CD4-positive, alpha-beta T cell treated with Interleukin-21 for 1 hour (primary cell): Measurements from ENCODE around the gene SRPK3.
"Not testable (repeated sequence)": the region's sequence is repeated elsewhere in the genome, so short reads cannot be mapped to it uniquely, and the experiment has no call there.

Source experiments
- DNase-seq: peaks from one replicate; pipeline ENCODE4 v3.0.0-alpha.2; 2020

SRPK3 gene

DNA sequence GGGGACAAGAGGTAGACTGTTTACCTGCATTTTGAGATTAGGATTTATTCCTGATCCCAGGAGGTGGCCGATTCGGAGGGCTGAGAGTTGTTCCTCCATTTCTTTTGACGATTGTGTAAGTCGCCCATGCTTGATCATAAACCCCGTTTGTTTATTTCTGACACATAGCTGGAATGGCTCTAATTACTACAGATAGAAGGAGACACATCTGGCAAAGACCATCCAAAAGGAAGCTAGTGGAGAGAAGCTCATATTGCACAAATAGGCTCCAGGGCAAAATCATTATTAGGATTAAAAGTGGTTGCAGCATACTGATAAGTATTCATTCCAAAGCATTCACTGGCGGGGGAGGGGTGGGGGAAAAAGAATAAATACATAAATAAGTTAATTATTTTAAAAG, 33.9 kb upstream of the SRPK3 start:
- not testable (repeated sequence) for DNase-seq

DNA sequence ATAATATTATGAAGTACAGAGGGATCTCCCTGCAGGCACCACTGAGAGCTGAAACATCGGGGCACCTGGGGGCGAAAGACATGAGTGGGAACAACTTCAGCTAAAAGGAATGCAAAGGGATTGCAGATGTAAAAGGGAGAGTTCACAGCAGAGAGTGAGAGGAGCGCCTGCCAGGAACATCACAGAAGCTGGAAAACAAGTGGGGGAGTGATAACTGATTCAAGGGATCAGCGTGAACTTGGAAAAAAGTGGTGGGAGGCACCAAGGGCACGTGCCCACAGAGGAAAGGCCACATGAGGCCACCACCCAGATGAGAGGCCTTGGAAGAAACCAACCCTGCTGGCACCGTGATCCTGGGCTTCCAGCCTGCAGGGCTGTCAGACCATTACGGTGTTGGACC, 31.8 kb upstream of the SRPK3 start:
- DNase-seq, result not testable (repeated sequence)

DNA sequence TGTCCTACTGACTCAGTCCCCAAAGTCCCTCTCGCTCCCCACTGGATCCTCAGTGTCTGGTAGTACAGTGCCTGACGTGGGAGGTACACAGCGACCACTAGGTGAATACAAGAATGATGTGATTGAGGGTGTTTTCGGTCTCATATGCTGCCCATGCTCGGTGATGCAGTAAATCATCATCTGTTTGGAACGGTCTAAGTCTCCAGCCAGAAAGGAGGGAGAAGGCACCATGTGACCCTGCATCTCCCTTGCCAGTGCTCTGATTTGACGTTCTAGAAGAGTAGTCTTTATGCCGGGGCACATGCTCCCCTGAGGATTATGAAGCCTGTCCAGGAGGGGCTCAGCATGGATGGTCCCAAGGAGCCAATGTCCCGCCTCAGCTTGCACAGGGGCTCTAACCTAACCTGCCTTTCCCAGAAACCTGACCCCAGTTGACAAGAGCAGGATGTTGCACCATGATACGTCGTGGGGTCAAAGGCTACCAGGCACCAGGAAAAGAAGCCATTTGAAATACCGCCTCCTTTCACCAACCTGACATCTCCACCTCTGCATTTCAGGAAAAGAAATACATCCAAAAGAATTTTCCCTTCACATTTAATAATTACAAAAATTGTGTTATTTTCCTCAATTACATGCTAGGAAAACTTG, 30.6 kb upstream of the SRPK3 start:
- no peak for DNase-seq

DNA sequence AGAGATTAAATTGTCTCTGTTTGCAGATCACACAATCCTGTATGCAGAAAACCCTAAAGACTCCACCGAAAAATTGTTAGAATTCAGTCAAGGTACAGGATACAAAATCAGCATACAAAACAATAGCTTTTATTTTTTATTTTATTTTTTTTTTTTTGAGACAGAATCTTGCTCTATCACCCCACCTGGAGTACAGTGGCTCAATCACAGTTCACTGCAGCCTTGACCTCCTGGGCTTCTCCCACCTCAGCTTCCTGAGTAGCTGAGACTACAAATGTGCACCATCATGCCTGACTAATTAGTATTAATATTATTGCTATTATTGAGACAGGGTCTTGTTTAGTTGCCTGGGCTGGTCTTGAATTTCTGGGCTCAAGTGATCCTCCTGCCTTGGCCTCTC, 25.7 kb upstream of the SRPK3 start:
- no peak for DNase-seq

DNA sequence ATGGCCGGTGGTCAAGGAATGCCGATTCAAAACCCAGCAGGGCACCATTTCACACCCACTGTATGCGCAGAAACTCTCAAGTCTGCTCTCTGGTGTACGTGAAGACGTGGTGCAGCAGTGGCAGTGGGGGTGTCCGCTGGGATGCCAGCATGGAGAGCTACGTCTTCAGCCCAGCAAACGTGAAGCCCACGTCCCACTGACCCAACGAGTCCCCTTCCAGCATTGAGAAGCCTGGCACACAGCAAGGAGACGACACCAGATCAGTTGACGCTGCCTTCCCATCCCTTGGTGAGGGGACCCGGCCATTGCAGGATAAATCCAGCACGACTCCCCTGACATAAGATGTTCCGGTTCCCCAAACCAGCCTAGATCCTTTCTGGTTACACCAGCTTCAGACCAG, 19.0 kb upstream of the SRPK3 start:
- no peak for DNase-seq

DNA sequence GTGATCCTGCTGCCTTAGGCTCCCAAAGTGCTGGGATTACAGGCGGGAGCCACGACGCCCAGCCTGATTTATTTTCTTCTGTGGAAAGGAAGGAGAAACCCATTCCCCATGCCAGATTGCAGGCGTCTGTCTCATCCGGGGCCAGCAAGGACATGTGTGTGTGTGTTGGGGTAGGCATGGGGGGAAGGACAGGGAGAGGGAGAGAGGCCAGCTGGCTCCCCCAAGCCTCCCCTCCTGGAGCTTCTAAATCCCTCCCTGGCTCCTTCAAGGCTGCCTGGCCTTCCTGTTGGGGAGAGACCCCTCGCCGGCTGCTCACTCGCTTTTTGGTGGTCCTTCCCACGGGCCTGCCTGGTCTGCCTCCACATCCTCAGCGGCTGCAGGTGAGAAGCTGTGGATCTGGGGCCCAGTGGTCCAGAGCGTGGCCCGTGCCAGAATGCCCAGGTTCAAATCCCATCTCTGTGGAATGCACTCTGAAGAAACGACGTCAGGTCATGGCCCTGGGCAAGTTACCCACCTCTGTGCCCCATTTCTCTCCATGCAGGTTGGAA, 18.1 kb upstream of the SRPK3 start:
- no peak for DNase-seq

DNA sequence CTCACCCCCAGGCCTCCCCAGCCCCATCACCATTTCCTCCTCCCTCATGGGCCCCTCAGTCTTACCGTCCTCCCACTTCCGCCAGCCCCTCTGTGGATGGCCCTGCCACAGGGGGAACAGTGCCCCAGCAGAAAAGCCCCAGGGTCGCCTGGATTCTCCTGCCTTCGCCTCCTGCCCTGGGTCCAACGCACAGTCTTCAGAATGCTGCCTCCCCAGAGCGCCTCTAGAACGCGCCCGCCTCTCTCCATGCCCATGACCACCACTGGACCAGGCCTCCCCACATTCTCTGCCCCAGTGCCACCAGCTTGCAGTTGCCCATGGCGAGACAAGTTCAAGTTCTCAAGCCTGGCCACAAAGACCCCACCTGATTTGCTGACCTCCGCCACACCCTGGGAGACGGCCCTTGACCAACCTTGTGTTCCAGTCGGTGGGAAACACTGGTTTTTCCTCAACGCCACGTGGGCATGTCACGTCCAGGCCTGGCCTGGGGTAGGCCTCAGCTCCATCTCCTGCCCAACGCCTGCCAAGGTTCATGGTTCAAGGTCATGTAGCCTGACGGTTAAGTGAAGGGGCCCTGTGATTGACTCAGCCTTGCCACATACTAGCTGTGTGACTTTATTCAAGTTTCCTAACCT, 17.4 kb upstream of the SRPK3 start:
- no peak for DNase-seq

DNA sequence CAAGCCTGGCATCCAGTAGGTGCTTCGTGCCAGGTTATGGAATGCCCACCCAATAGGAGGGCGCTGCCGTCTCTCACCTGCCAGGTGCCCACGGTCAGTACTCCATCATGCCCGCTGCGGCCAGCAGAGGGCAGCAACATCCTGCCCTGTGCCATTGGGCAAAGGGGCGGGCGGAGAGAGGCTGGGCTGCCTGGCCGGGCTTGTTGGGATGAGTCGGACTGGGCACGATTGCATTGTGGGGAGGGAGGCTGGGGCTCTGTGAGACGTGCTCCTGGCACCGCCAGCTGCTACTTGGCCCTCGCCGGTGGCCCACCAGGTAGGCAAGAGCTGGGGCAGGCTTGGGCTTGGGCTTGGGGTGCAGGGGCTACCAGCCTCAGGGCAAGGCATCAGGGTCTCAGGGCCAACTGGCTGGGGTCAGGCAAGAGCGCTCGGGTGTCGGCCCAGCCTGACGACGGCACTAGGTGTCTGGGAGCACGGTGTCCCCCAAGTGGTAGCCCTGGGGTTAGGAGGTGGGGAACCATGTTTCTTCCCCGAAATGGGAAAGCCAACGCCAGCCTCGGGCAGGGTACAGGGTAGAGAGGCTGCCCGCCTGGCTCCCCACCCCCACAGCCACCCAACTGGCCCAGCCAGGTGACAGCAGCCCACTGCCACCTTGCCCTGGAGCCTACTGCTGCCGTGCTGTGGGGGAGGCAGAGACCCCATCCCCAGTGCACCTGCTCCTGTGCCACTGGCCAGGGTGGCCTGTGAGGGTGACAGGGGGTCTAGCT, 16.7 kb upstream of the SRPK3 start, which contains the start of gene PLXNB3:
TSS of gene PLXNB3 (plus strand) at position 261 of the 767 bp plus-strand sequence. CDS start 1,287 bp downstream, outside the sequence.
- DNase-seq, result peak; percentile 76

DNA sequence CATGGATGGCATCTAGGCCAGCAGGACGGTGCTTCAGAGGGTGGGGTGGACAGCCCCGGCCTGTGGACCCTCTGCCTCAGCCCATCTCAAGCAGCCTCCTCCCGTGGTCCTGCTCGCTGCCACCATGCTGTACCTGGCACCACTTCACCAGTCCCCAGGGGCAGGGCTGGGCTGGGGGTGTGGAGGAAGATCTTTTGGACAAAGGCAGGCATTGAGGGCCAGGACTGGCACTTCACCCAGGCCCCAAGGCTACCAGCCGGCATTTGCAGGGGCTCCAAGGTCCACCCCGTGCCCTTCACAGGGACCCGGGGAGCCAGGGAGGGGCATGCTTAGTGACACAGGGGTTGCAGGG, 16.1 kb upstream of the SRPK3 start:
- no peak for DNase-seq

DNA sequence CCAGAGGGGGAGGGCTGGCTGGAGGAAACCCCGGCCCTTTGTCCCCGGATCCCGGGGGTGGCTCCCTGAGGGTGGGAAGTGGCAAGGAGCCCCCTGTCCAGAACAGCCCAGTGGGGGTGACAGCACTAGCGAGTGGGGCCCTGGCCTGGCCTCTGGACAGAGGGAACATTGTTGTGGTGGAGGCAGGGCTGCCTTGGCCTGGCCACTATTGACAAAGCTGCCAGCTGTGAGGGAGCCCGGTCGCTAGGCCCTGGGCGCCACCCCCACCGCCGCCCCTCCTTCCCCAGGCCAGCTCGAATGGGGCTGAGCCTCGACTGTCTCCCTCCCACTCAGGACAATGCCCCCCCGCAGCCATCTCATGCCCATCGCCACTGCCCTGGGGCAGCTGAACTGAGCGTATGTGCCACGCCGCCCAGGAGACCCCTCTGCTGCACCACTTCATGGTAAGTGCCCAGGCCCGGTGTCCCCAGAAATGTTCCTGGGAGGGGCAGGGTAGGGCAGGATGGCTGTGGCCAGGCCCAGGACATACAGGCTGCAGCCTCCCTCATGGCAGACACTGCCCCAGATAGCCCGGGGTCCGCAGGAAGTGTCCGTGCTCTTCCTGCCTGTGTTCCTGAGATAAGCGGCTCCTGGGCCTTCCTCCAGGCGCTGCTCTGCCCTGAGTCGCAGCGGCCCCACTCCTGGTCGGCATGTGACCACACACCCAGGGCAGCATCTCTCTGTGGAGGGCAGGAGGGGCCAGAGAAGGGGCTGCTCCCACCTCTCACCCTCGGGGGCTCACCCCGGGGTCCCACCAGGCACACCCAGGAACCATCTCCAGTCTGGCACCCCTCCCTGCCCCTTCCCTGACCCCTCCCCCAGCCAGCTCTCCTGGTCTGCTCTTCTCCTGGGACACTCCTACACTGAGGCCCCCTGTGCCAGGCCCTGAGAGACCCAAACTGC, 15.4 kb upstream of the SRPK3 start:
- no peak for DNase-seq

DNA sequence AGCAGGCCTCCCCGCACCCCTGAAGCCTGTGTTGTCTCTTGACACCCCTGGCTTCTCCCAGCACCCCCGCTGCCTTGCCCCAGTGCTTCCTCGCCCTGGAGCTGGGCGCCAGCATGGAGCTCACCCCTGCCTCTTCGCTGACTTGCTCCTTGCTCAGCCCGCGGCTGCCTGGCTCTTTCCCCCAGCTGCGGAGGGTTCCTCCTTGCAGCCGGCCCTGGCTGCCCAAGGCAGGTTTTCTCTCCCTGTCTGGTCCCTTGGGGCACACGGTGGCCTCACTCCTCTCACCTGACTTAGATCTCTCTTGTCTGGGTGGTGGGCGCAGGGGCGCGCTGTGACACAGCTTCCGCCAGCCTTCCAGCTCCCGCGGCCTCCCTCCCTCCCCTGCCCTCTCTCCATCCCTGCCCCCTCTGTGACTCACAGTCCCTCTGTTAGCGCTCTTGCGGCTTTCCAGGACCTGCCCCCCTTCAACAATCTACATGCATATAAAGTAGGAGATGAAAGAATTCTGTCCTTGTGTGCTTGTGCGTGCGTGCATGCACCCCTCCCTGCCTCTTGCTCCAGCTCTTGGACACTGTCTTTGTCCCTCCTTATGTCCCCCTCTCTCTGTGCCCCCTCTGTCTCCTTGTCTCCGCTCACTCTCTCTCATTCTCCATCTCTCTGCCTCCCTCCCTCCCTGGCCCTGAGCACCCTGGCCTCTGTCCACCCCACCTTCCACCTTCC, 14.6 kb upstream of the SRPK3 start:
- DNase-seq, result no peak

DNA sequence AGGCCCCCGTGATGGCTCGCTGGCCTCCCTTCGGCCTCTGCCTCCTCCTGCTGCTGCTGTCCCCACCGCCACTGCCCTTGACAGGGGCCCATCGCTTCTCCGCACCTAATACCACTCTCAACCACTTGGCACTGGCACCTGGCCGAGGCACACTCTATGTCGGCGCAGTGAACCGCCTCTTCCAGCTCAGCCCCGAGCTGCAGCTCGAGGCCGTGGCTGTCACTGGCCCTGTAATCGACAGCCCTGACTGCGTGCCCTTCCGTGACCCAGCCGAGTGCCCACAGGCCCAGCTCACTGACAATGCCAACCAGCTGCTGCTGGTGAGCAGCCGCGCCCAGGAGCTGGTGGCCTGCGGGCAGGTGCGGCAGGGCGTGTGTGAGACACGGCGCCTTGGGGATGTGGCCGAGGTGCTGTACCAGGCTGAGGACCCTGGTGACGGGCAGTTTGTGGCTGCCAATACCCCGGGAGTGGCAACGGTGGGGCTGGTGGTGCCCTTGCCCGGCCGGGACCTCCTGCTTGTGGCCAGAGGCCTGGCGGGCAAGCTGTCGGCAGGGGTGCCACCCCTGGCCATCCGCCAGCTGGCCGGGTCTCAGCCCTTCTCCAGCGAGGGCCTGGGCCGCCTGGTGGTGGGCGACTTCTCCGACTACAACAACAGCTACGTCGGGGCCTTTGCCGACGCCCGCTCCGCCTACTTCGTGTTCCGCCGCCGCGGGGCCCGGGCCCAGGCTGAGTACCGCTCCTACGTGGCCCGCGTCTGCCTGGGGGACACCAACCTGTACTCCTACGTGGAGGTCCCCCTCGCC, 13.8 kb upstream of the SRPK3 start:
- DNase-seq, result no peak

DNA sequence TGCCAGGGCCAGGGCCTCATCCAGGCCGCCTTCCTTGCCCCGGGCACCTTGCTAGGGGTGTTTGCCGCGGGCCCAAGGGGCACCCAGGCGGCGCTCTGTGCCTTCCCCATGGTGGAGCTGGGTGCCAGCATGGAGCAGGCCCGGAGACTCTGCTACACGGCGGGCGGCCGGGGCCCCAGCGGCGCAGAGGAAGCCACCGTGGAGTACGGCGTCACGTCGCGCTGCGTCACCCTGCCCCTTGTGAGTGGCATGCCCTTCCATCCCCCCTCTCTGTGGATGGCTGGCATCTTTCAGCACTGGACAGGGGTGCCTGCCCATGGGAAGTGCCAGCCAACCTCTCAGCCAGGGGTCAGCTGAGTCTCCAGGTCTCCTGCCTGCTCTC, 13.2 kb upstream of the SRPK3 start:
- DNase-seq, result no peak

DNA sequence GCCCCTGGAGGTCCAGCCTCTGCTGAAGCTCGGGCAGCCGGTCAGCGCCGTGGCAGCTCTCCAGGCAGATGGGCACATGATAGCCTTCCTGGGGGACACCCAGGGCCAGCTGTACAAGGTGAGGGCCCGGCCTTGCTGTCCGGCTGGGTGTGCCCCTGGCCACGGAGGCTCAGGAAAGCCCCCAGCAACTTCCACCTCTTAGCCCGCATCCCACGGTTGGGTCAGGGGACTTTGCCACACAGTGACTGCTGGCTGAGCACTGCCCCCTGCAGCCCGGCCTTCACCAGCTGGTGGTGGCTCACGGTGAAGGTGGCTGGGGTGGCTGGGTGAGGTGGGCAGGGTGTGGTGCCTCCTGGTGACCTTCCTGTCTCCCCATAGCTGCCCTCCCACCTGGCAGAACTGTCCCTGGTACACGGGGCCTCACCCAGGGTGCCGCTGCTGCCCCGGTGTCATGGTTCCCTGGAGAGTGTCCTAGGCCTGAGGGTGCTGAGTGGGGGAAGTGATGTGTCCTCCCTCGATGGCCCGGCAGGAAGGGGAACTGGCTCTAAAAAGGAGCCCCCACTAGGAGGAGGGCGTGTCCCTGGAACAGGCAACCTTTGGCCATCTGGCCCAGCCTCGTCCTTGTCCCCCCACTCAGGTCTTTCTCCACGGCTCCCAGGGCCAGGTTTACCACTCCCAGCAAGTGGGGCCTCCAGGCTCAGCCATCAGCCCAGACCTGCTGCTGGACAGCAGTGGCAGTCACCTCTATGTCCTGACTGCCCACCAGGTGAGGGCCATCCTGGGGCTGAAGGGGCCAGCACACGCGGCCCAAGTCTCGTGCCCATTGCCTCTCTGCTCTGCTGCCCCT, 12.3 kb upstream of the SRPK3 start:
- no peak for DNase-seq

DNA sequence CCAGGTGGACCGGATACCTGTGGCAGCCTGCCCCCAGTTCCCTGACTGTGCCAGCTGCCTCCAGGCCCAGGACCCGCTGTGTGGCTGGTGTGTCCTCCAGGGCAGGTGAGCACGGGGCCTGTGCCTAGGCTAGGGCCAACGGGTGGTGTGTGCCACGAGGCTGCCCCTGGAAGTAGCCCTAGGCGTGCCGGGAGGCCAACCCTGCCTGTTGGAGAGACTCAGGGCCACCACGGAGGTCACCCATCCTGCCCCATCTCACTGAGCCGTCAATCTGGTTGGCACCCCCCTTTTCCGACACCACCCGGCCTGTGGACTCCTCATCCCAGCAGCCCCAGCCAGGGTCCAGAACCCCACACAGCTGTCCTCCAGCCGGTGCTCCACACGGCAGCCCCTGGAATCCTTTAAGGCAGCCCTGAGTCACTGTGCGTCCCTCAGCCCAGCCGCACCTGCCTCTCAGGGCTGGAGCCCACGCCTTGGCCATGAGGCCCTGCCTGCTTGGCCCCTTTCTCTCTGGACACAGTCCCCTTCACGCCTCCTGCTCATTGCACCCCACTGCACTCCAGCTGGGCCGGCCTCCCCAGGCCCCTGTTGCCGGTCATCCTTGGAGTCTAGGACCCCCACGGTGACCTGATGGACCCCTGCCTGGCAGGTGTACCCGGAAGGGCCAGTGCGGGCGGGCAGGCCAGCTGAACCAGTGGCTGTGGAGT, 11.5 kb upstream of the SRPK3 start:
- DNase-seq, result no peak

DNA sequence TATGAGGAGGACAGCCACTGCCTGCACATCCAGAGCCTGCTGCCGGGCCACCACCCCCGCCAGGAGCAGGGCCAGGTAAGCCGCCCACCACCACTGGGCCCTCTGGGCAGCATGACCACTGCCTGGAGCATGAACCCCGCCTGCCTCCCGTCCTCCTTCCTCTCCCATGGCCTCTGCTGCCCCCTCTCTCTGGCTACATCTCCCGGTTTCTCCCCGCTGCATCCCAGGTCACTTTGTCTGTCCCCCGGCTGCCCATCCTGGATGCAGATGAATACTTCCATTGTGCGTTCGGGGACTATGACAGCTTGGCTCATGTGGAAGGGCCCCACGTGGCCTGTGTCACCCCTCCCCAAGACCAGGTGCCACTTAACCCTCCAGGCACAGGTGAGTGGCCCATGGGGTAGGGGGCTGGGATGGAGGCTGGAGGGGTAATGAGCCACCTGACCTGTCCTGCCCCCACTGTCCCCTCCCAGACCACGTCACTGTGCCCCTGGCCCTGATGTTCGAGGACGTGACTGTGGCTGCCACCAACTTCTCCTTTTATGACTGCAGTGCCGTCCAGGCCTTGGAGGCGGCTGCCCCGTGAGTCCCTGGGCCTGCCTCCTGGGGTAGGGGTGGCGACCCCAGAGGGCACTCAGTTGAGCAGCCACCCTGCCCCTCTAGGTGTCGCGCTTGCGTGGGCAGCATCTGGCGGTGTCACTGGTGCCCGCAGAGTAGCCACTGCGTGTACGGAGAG, 10.8 kb upstream of the SRPK3 start:
- DNase-seq, result no peak

DNA sequence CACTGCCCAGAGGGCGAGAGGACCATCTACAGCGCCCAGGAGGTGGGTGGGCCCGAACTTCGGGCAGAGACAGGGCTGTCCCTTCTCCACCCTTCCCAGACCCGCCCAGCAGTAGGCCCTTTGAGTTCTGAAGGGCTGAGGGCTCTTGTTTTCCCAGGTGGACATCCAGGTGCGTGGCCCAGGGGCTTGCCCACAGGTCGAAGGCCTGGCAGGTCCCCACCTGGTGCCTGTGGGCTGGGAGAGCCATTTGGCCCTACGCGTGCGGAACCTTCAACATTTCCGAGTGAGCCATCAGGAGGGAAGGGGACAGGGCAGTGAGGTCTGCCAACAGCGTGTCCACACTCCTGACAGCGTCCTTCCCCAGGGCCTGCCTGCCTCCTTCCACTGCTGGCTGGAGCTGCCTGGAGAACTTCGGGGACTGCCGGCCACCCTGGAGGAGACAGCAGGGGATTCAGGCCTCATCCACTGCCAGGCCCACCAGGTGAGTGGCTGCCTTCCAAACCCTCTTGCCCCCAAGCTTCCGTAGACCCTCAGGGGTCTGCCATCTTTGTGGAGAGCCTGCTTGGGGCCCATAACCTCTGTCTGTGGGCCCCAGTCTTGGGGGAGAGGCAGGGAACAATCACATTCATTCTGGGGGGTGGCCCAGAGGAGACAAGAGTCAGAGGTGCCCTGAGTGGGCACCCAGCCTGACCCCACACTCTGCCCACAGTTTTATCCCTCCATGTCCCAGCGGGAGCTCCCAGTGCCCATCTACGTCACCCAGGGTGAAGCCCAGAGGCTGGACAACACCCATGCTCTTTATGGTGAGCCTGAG, 10.0 kb upstream of the SRPK3 start:
- DNase-seq, result no peak
